Hepatocyte (in vitro differentiated cells): ENCODE data around the gene UCMA.

Source experiments
- CTCF ChIP-seq: fragments of 200-600 bp; sonication (generic); IDR thresholded peaks from 2 replicates; pipeline ENCODE4 v1.5.1; 2016; ENCODE audit warnings: antibody characterized with exemption, mild to moderate bottlenecking; ENCODE audit not compliant: poor library complexity
- EZH2 ChIP-seq: fragments of 200-600 bp; sonication (generic); IDR thresholded peaks from 2 replicates; pipeline ENCODE4 v1.6.1; 2016; ENCODE audit warnings: antibody characterized with exemption, mild to moderate bottlenecking, borderline replicate concordance
- EZH2phosphoT487 ChIP-seq: fragments of 200-600 bp; sonication (generic); IDR thresholded peaks from one replicate; pipeline ENCODE4 v1.6.1; 2018; ENCODE audit warnings: antibody characterized with exemption, mild to moderate bottlenecking, low read depth, moderate library complexity; ENCODE audit not compliant: unreplicated experiment, severe bottlenecking

- no peak for TF ChIP-seq CTCF
- no peak for TF ChIP-seq EZH2phosphoT487
- no peak for TF ChIP-seq EZH2
Observed at GRCh38 chr10:13272164-13272571, 38.0 kb upstream of the UCMA start.
